ENCODE results near the gene PSMC6. TPM values are rescaled to one million over a fixed set of nuclear protein-coding genes. Genes with fewer than 3 reads are reported as not detected.
A peak's percentile ranks its signal among the peaks of the same experiment; 100 is the strongest.

Gene PSMC6
- total and polyA plus RNA-seq, 2 of the 13 experiments (the other 11 are each of a cell fraction or from before 2014, with no cell fraction given) = 90.0 to 210 TPM

GRCh38 chr14:52694761-52695480, 12.1 kb upstream of the PSMC6 start (continued):
- no peak; the same call in 1 of the 2 replicates for TF ChIP-seq SIX1 (CRISPR knock-in tag; IDR thresholded peaks at IDR 0.05; ENCODE audit: borderline replicate concordance)
- TF ChIP-seq, protein P1, sequence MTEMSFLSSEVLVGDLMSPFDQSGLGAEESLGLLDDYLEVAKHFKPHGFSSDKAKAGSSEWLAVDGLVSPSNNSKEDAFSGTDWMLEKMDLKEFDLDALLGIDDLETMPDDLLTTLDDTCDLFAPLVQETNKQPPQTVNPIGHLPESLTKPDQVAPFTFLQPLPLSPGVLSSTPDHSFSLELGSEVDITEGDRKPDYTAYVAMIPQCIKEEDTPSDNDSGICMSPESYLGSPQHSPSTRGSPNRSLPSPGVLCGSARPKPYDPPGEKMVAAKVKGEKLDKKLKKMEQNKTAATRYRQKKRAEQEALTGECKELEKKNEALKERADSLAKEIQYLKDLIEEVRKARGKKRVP (CRISPR knock-in tag; IDR thresholded peaks at IDR 0.05) = no peak
- no peak for TF ChIP-seq MAZ (IDR thresholded peaks at IDR 0.05; ENCODE audit: borderline replicate concordance, low read depth, low read length)
- peak; percentile 75 for TF ChIP-seq MAZ (CRISPR knock-in tag; IDR thresholded peaks at IDR 0.05; ENCODE audit: low read depth)
- TF ChIP-seq TEAD3 (CRISPR knock-in tag; optimal IDR thresholded peaks at IDR 0.05; ENCODE audit: borderline replicate concordance) = peak; percentile 12
- TF ChIP-seq GATAD2A (CRISPR knock-in tag; IDR thresholded peaks at IDR 0.05) = no peak
- TF ChIP-seq EHMT2 (IDR thresholded peaks at IDR 0.05; ENCODE audit: borderline replicate concordance, low read depth, low read length) = no peak
- no peak for TF ChIP-seq ZNF432 (CRISPR knock-in tag; IDR thresholded peaks at IDR 0.05; ENCODE audit: borderline replicate concordance)
- no peak for TF ChIP-seq ZBTB10 (CRISPR knock-in tag; IDR thresholded peaks at IDR 0.05; ENCODE audit: borderline replicate concordance)
- no peak for TF ChIP-seq GABPA (IDR thresholded peaks at IDR 0.05; ENCODE audit: low read depth, low read length)
- 0 out of 2 replicates have a peak, but pooled peaks have one; percentile 13 for TF ChIP-seq GABPA (CRISPR knock-in tag; IDR thresholded peaks at IDR 0.05; ENCODE audit: low read depth)
- no peak for TF ChIP-seq BHLHE40 (IDR thresholded peaks at IDR 0.05; ENCODE audit: low read length)
- TF ChIP-seq HNF4A (CRISPR knock-in tag; IDR thresholded peaks at IDR 0.05) = no peak
- TF ChIP-seq RXRA (CRISPR knock-in tag; IDR thresholded peaks at IDR 0.05) = no peak; the same call in 1 of the 2 replicates
- TF ChIP-seq ZMAT3 (CRISPR knock-in tag; conservative IDR thresholded peaks at IDR 0.05) = no peak; the same call in 1 of the 2 replicates
- no peak; the same call in 1 of the 2 replicates for TF ChIP-seq ZNF619 (CRISPR knock-in tag; IDR thresholded peaks at IDR 0.05)
- TF ChIP-seq, protein P2, sequence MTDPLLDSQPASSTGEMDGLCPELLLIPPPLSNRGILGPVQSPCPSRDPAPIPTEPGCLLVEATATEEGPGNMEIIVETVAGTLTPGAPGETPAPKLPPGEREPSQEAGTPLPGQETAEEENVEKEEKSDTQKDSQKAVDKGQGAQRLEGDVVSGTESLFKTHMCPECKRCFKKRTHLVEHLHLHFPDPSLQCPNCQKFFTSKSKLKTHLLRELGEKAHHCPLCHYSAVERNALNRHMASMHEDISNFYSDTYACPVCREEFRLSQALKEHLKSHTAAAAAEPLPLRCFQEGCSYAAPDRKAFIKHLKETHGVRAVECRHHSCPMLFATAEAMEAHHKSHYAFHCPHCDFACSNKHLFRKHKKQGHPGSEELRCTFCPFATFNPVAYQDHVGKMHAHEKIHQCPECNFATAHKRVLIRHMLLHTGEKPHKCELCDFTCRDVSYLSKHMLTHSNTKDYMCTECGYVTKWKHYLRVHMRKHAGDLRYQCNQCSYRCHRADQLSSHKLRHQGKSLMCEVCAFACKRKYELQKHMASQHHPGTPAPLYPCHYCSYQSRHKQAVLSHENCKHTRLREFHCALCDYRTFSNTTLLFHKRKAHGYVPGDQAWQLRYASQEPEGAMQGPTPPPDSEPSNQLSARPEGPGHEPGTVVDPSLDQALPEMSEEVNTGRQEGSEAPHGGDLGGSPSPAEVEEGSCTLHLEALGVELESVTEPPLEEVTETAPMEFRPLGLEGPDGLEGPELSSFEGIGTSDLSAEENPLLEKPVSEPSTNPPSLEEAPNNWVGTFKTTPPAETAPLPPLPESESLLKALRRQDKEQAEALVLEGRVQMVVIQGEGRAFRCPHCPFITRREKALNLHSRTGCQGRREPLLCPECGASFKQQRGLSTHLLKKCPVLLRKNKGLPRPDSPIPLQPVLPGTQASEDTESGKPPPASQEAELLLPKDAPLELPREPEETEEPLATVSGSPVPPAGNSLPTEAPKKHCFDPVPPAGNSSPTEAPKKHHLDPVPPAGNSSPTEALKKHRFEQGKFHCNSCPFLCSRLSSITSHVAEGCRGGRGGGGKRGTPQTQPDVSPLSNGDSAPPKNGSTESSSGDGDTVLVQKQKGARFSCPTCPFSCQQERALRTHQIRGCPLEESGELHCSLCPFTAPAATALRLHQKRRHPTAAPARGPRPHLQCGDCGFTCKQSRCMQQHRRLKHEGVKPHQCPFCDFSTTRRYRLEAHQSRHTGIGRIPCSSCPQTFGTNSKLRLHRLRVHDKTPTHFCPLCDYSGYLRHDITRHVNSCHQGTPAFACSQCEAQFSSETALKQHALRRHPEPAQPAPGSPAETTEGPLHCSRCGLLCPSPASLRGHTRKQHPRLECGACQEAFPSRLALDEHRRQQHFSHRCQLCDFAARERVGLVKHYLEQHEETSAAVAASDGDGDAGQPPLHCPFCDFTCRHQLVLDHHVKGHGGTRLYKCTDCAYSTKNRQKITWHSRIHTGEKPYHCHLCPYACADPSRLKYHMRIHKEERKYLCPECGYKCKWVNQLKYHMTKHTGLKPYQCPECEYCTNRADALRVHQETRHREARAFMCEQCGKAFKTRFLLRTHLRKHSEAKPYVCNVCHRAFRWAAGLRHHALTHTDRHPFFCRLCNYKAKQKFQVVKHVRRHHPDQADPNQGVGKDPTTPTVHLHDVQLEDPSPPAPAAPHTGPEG (CRISPR knock-in tag; IDR thresholded peaks at IDR 0.05) = no peak
- TF ChIP-seq NFRKB (IDR thresholded peaks at IDR 0.05) = no peak
- TF ChIP-seq, protein P3, sequence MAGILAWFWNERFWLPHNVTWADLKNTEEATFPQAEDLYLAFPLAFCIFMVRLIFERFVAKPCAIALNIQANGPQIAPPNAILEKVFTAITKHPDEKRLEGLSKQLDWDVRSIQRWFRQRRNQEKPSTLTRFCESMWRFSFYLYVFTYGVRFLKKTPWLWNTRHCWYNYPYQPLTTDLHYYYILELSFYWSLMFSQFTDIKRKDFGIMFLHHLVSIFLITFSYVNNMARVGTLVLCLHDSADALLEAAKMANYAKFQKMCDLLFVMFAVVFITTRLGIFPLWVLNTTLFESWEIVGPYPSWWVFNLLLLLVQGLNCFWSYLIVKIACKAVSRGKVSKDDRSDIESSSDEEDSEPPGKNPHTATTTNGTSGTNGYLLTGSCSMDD (CRISPR knock-in tag; IDR thresholded peaks at IDR 0.05) = no peak
- TF ChIP-seq ETV5 (CRISPR knock-in tag; IDR thresholded peaks at IDR 0.05; ENCODE audit: borderline replicate concordance) = no peak

All from HepG2 (cell line).